ENCODE measurements around the gene GNPTG.

GNPTG gene

DNA sequence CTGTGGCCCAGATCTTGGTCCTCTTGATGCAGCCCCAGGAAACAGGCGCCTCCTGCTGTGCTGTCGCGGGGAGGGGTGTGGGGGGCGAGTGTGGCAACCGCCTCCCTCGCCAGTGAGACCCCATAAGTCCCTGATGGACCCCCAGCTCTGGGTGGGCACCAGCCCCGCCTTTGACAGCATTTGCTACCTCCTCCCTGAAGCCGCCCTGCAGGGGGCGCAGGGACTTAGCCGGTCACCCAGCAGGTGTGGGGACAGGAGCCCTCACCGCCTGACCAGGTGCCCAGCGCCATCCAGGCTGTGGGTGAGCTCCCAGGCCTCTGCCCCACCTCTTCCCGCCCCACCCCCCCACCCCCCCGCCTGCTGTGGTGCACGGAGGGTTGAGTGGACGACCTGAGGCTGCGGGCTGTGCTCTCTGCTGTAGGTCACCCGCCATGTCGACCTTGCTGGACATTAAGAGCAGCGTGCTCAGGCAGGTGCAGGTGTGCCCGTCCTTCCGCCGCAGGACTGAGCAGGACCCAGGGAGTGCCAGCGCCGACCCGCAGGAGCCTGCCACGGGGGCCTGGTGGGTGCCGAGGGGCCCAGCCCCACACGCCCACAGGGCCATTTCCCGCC lies 13.5 kb upstream of the GNPTG start:
- DNase-seq (ENCODE audit: low read depth, low spot score), result no peak
- no peak overlapping the region for H3K4me3 ChIP-seq (ENCODE audit: low read depth, low read length)
- in situ Hi-C loops (cut with HindIII; ENCODE audit: low sequenced_read_pairs), result no loop called here
- TF ChIP-seq, protein P1, sequence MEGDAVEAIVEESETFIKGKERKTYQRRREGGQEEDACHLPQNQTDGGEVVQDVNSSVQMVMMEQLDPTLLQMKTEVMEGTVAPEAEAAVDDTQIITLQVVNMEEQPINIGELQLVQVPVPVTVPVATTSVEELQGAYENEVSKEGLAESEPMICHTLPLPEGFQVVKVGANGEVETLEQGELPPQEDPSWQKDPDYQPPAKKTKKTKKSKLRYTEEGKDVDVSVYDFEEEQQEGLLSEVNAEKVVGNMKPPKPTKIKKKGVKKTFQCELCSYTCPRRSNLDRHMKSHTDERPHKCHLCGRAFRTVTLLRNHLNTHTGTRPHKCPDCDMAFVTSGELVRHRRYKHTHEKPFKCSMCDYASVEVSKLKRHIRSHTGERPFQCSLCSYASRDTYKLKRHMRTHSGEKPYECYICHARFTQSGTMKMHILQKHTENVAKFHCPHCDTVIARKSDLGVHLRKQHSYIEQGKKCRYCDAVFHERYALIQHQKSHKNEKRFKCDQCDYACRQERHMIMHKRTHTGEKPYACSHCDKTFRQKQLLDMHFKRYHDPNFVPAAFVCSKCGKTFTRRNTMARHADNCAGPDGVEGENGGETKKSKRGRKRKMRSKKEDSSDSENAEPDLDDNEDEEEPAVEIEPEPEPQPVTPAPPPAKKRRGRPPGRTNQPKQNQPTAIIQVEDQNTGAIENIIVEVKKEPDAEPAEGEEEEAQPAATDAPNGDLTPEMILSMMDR (IDR thresholded peaks at IDR 0.05; ENCODE audit: low read depth, low read length), result peak; percentile 41

DNA sequence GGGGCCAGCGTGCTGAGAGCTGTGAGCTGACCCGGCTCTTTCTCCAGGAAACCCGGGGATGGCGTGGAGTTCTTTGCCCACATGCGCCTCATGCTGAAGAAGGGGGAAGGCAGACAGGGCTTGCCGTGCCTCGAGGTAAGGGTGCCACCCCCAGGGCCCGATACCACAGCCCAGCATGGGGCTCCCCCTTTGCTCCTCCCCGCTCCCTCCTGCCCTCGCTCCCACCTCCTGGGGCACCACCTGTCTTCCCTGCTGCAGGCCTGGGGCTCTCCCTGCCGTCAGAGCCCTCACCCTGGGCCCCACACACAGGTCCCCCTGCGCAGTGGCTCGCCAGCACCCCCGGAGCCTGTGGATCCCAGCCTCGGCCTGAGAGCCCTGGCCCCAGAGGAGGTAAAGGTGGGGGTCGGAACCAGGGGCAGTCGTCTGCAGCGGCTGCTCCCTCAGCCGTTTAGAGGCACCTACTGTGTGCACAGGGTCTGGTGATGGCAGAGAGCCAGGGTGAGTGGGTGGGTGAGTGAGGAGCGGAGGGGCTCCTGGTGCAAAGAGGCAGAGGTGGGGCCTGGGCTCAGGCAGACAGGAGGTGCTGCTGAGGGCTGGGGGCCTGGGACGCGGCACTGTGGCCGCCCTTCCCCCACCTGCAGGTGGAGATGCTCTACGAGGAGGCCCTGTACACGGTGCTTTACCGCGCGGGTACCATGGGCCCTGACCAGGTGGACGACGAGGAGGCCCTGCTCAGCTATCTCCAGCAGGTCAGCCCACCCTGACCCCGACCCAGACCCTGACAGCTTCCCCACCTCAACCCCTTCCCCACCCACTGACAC lies 12.7 kb upstream of the GNPTG start:
- in situ Hi-C loops (cut with HindIII; ENCODE audit: low sequenced_read_pairs), result no loop called here
- DNase-seq (ENCODE audit: low read depth, low spot score), result no peak
- TF ChIP-seq, protein P1 (IDR thresholded peaks at IDR 0.05; ENCODE audit: low read depth, low read length), result no peak
- no peak overlapping the region for H3K4me3 ChIP-seq (ENCODE audit: low read depth, low read length)

DNA sequence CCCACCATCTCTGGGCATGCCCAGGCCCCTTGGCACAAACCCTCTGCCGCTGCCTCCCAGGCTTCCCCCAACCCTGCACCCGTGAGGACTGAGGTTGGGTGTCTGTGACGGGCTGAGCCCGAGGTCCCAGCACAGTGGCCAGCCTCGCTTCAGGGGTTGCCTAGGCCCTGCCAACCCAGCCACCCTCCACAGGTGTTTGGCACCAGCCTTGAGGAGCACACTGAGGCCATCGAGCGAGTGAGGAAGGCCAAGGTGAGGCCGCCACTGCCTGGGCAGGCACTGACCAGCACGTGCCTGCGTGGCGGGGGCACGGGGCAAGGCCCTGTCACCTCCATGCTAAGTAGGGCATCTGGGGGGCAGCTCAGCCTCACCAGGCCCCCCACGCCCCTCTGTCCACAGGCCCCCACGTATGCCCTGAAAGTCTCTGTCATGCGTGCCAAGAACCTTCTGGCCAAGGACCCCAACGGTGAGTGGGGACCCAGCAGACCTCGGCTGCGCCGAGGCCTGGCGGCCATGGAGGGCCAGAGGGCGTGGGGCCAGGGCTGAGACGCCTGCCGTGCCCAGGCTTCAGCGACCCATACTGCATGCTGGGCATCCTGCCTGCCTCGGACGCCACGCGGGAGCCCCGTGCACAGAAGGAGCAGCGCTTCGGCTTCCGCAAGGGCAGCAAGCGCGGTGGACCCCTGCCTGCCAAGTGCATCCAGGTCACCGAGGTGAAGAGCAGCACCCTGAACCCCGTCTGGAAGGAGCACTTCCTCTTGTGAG lies 10.8 kb upstream of the GNPTG start:
- DNase-seq (ENCODE audit: low read depth, low spot score), result no peak
- in situ Hi-C loops (cut with HindIII; ENCODE audit: low sequenced_read_pairs), result no loop called here
- no peak overlapping the region for H3K4me3 ChIP-seq (ENCODE audit: low read depth, low read length)
- TF ChIP-seq, protein P1 (IDR thresholded peaks at IDR 0.05; ENCODE audit: low read depth, low read length), result no peak

DNA sequence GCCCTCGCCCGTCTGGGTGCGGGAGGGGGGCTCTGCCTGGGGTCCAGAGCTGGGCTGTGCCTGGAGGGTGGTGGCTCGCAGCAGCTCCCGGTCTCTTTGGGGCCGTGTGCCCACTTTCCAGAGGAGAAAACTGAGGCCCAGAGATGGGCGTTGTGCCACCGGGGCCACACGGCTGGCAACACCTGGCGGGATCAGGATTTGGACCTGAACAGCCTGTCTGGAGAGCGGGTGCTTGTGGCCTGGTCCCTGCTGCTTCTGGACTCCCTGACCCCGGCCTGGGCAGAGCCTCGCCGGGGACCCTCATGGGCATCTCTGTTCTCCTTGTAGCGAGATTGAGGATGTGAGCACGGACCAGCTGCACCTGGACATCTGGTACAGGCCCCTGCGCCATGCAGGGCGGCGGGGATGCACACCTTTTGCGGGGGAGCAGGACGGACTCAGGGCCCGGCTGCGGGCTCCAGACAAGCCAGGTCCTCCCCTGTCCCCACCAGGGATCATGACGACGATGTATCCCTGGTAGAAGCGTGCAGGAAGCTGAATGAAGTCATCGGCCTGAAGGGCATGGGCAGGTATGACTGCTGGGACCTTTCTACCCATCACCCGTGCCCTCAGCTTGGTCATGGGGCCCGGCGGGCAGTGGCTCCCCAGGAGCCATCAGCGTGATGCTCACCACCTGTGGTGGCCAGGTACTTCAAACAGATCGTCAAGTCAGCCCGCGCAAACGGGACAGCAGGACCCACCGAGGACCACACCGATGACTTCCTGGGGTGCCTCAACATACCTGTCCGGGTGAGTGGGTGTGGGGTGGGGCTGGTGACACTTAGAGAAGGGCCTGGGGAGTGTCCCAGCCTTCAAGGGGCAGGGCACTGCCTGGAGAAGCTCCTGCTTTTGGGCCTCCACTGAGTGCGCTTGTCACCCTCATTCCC lies 10.0 kb upstream of the GNPTG start:
- in situ Hi-C loops (cut with HindIII; ENCODE audit: low sequenced_read_pairs), result no loop called here
- TF ChIP-seq, protein P1 (IDR thresholded peaks at IDR 0.05; ENCODE audit: low read depth, low read length), result no peak
- H3K4me3 ChIP-seq (ENCODE audit: low read depth, low read length), result no peak overlapping the region
- DNase-seq (ENCODE audit: low read depth, low spot score), result no peak

DNA sequence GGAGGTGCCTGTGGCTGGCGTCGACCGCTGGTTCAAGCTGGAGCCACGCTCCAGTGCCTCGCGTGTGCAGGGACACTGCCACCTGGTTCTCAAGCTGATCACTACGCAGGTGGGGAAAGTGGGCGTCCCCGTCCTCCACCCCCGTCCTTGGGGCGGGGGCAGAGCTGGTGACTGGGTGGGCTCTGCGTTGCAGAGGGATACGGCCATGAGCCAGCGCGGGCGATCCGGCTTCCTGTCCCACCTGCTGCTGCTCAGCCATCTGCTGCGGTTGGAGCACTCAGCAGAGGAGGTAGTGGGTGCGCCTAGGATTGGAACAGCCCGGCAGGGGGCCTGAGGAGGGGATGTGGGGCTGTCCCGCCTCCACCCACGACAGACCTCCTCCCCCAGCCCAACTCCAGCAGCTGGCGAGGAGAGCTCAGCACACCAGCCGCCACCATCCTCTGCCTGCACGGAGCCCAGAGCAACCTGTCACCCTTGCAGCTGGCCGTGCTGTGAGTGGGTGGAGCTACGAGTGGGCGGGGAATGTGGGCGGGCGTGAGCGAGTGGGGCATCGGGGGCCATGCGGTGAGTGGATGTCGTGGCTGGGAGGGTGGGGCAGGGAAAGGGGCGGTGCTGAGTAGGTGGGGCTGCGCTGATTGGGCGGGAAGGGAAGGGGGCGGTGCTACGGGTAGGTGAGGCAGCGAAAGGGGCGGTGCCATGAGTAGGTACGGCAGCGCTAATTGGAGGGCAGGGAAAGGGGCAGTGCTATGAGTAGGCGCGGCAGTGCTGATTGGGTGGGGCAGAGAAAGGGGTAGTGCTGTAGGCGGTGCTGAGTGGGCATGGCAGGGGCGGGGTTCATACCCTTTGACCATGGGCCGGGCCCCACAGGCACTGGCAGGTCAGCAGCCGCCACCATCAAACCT lies 9.0 kb upstream of the GNPTG start:
- no peak overlapping the region for H3K4me3 ChIP-seq (ENCODE audit: low read depth, low read length)

More for the DNA sequence above, 9.0 kb upstream of the GNPTG start:
- DNase-seq (ENCODE audit: low read depth, low spot score), result peak; percentile 82
- TF ChIP-seq, protein P1 (IDR thresholded peaks at IDR 0.05; ENCODE audit: low read depth, low read length), result no peak
- in situ Hi-C loops (cut with HindIII; ENCODE audit: low sequenced_read_pairs), result no loop called here

Data from astrocyte of the spinal cord (primary cell).